Hepatocyte (in vitro differentiated cells): Measurements from ENCODE around the gene TPD52L2.

ENCODE experiments used
- CTCF ChIP-seq: fragments of 200-600 bp; sonication (generic); IDR thresholded peaks from 2 replicates; pipeline ENCODE4 v1.5.1; 2016; ENCODE audit warnings: antibody characterized with exemption, mild to moderate bottlenecking; ENCODE audit not compliant: poor library complexity
- EZH2 ChIP-seq: fragments of 200-600 bp; sonication (generic); IDR thresholded peaks from 2 replicates; pipeline ENCODE4 v1.6.1; 2016; ENCODE audit warnings: antibody characterized with exemption, mild to moderate bottlenecking, borderline replicate concordance

- TF ChIP-seq CTCF (no peak), EZH2 (no peak)
These were observed 61.2 kb downstream of the TPD52L2 start for GRCh38 chr20:63926298-63926697.
